Adipocyte (in vitro differentiated cells): Measurements from ENCODE around the gene HOXA5.

Source experiments
- DNase-seq: peaks from one replicate; pipeline ENCODE4 v3.0.0-alpha.2; 2015; ENCODE audit warnings: low read depth
- H3K27me3 ChIP-seq: replicated peaks from 2 replicates; pipeline ENCODE4 v1.7.0; 2013; ENCODE audit warnings: mild to moderate bottlenecking, low read length, moderate library complexity; ENCODE audit not compliant: control insufficient read depth, insufficient read depth
- H3K36me3 ChIP-seq: 2 replicates; pipeline ENCODE4 v1.7.0; 2013; ENCODE audit warnings: low read length, mild to moderate bottlenecking, moderate library complexity; ENCODE audit not compliant: control insufficient read depth, insufficient read depth, severe bottlenecking
- H3K4me1 ChIP-seq: 2 replicates; pipeline ENCODE4 v1.7.0; 2013; ENCODE audit warnings: mild to moderate bottlenecking, low read length, moderate library complexity; ENCODE audit not compliant: control insufficient read depth, insufficient read depth
- H3K4me3 ChIP-seq: 2 replicates; pipeline ENCODE4 v1.7.0; 2013; ENCODE audit warnings: mild to moderate bottlenecking, low read length, moderate library complexity
- H3K9ac ChIP-seq: 2 replicates; pipeline ENCODE4 v1.7.0; 2013; ENCODE audit warnings: mild to moderate bottlenecking, low read length, moderate library complexity
- H3K9me3 ChIP-seq: 2 replicates; pipeline ENCODE4 v1.7.0; 2013; ENCODE audit warnings: mild to moderate bottlenecking, low read length, moderate library complexity; ENCODE audit not compliant: control insufficient read depth

HOXA5 gene

GRCh38 chr7:27143023-27143949 lies at the start of gene HOXA5:
Gene HOXA5, minus strand, starts transcription at chr7:27143681. Its CDS starts 74 bp downstream, at chr7:27143607.
- DNase-seq: no peak
- H3K27me3 ChIP-seq: no peaks in the 10 kb centered on the region

GRCh38 chr7:27192546-27193334 lies 49.3 kb upstream of the HOXA5 start:
- no peaks in the 10 kb centered on the region for H3K9me3 ChIP-seq
- DNase-seq: peak; percentile 44
- H3K4me3 ChIP-seq: peak overlapping the region; percentile 78
- H3K9ac ChIP-seq: peak overlapping the region; percentile 69
- H3K4me1 ChIP-seq: no peaks in the 10 kb centered on the region
- no peaks in the 10 kb centered on the region for H3K36me3 ChIP-seq
- peaks cover 18% of the 10 kb centered on the region for H3K27me3 ChIP-seq

More at GRCh38 chr7:27143023-27143949, at the start of gene HOXA5:
- peaks cover 55% of the 10 kb centered on the region for H3K4me1 ChIP-seq
- H3K4me3 ChIP-seq: peak within 1 kb of the TSS; percentile 94
- no peaks in the 10 kb centered on the region for H3K9me3 ChIP-seq
- peak within 1 kb of the TSS; percentile 88 for H3K9ac ChIP-seq
- H3K36me3 ChIP-seq: peaks cover 25% of the 10 kb centered on the region

GRCh38 chr7:27191833-27192545 lies 48.5 kb upstream of the HOXA5 start:
- no peak for DNase-seq
- peaks cover 10% of the 10 kb centered on the region for H3K27me3 ChIP-seq
- no peaks in the 10 kb centered on the region for H3K36me3 ChIP-seq
- H3K4me3 ChIP-seq: peak overlapping the region; percentile 78
- H3K9ac ChIP-seq: peak overlapping the region; percentile 69
- no peaks in the 10 kb centered on the region for H3K9me3 ChIP-seq
- no peaks in the 10 kb centered on the region for H3K4me1 ChIP-seq

- H3K4me1 ChIP-seq: no peaks in the 10 kb centered on the region
- H3K27me3 ChIP-seq: peaks cover 4% of the 10 kb centered on the region
- no peak for DNase-seq
- no peak overlapping the region for H3K4me3 ChIP-seq
- no peak overlapping the region for H3K9ac ChIP-seq
- H3K9me3 ChIP-seq: no peaks in the 10 kb centered on the region
- H3K36me3 ChIP-seq: no peaks in the 10 kb centered on the region
Measured at GRCh38 chr7:27191161-27191731, 47.8 kb upstream of the HOXA5 start.

GRCh38 chr7:27189997-27190748 lies 46.7 kb upstream of the HOXA5 start:
- Histone ChIP-seq H3K27me3 (peaks cover 4% of the 10 kb centered on the region), H3K36me3 (no peaks in the 10 kb centered on the region), H3K9ac (no peak overlapping the region), H3K9me3 (no peaks in the 10 kb centered on the region), H3K4me3 (no peak overlapping the region), H3K4me1 (no peaks in the 10 kb centered on the region)
- no peak for DNase-seq

GRCh38 chr7:27189295-27189996 lies 46.0 kb upstream of the HOXA5 start:
- Histone ChIP-seq H3K36me3 (no peaks in the 10 kb centered on the region), H3K9ac (no peak overlapping the region), H3K27me3 (peaks cover 4% of the 10 kb centered on the region), H3K4me1 (peaks cover 4% of the 10 kb centered on the region), H3K4me3 (no peak overlapping the region), H3K9me3 (no peaks in the 10 kb centered on the region)
- DNase-seq: no peak

- Histone ChIP-seq H3K27me3 (peaks cover 4% of the 10 kb centered on the region), H3K4me3 (peak overlapping the region; percentile 23), H3K36me3 (no peaks in the 10 kb centered on the region), H3K4me1 (peaks cover 6% of the 10 kb centered on the region), H3K9me3 (no peaks in the 10 kb centered on the region), H3K9ac (peak overlapping the region; percentile 25)
- DNase-seq: no peak
Measured at GRCh38 chr7:27188386-27189294, 45.2 kb upstream of the HOXA5 start.

GRCh38 chr7:27187475-27188385 lies 44.2 kb upstream of the HOXA5 start:
- DNase-seq: no peak
- Histone ChIP-seq H3K4me3 (peak overlapping the region; percentile 23), H3K9me3 (no peaks in the 10 kb centered on the region), H3K27me3 (peaks cover 4% of the 10 kb centered on the region), H3K36me3 (no peaks in the 10 kb centered on the region), H3K4me1 (peaks cover 13% of the 10 kb centered on the region), H3K9ac (peak overlapping the region; percentile 25)
